Measurements from ENCODE around the gene SPOCK3. TPM values are rescaled to one million over a fixed set of nuclear protein-coding genes. Genes with fewer than 3 reads are reported as not detected.
"Not testable (repeated sequence)": the region's sequence is repeated elsewhere in the genome, so short reads cannot be mapped to it uniquely, and the experiment has no call there.

The SPOCK3 gene
- total RNA-seq, 1 donor from 2014 or later = not detected

GRCh38 chr4:166827629-166828028 is 406.7 kb downstream of the SPOCK3 start:
- DNase-seq (ENCODE audit: low spot score) = no peak

- DNase-seq (ENCODE audit: low spot score) = no peak
Measured at GRCh38 chr4:166827167-166827566, 407.1 kb downstream of the SPOCK3 start.

- no peak for DNase-seq (ENCODE audit: low spot score)
Measured at GRCh38 chr4:166823848-166824247, 410.4 kb downstream of the SPOCK3 start.

- DNase-seq (ENCODE audit: low spot score) = no peak
Measured at GRCh38 chr4:166823126-166823525, 411.2 kb downstream of the SPOCK3 start.

- no peak for DNase-seq (ENCODE audit: low spot score)
Measured at GRCh38 chr4:166822386-166822785, 411.9 kb downstream of the SPOCK3 start.

GRCh38 chr4:166816890-166817289 is 417.4 kb downstream of the SPOCK3 start:
- DNase-seq (ENCODE audit: low spot score) = no peak

GRCh38 chr4:166808380-166808779 is 425.9 kb downstream of the SPOCK3 start:
- DNase-seq (ENCODE audit: low spot score) = no peak

- DNase-seq (ENCODE audit: low spot score) = no peak
Measured at GRCh38 chr4:166802346-166802745, 431.9 kb downstream of the SPOCK3 start.

GRCh38 chr4:166798126-166798525 is 436.2 kb downstream of the SPOCK3 start:
- DNase-seq (ENCODE audit: low spot score) = no peak

- no peak for DNase-seq (ENCODE audit: low spot score)
Measured at GRCh38 chr4:166777760-166778159, 456.5 kb downstream of the SPOCK3 start.

GRCh38 chr4:166763018-166763417 is 471.3 kb downstream of the SPOCK3 start:
- DNase-seq (ENCODE audit: low spot score) = no peak

GRCh38 chr4:166741742-166742141 is 492.6 kb downstream of the SPOCK3 start:
- no peak for DNase-seq (ENCODE audit: low spot score)

- not testable (repeated sequence) for DNase-seq (ENCODE audit: low spot score)
Measured at GRCh38 chr4:166739215-166739614, 495.1 kb downstream of the SPOCK3 start.

GRCh38 chr4:166737430-166737829 is 496.9 kb downstream of the SPOCK3 start:
- DNase-seq (ENCODE audit: low spot score) = no peak

GRCh38 chr4:166735553-166735952 is 498.7 kb downstream of the SPOCK3 start:
- no peak for DNase-seq (ENCODE audit: low spot score)

- no peak for DNase-seq (ENCODE audit: low spot score)
Measured at GRCh38 chr4:166734797-166735196, 499.5 kb downstream of the SPOCK3 start.

GRCh38 chr4:166733686-166734085 is 500.6 kb downstream of the SPOCK3 start:
- no peak for DNase-seq (ENCODE audit: low spot score)

GRCh38 chr4:166726832-166727231 is 507.5 kb downstream of the SPOCK3 start:
- DNase-seq (ENCODE audit: low spot score) = no peak

- no peak for DNase-seq (ENCODE audit: low spot score)
Measured at GRCh38 chr4:166724369-166724768, 509.9 kb downstream of the SPOCK3 start.

GRCh38 chr4:166723532-166724140 is 510.7 kb downstream of the SPOCK3 start:
- DNase-seq (ENCODE audit: low spot score) = no peak

- not testable (repeated sequence) for DNase-seq (ENCODE audit: low spot score)
Measured at GRCh38 chr4:166715748-166716713, 518.3 kb downstream of the SPOCK3 start.

GRCh38 chr4:166700592-166700991 is 533.7 kb downstream of the SPOCK3 start:
- no peak for DNase-seq (ENCODE audit: low spot score)
